GM10266 (cell line): ENCODE measurements around the gene LRRC26.

Experiments
- DNase-seq: peaks from one replicate; pipeline ENCODE4 v3.0.0; 2012; ENCODE audit errors: extremely low spot score
- CTCF ChIP-seq: IDR thresholded peaks from 2 replicates; pipeline ENCODE4 v1.5.1; 2012; ENCODE audit warnings: mild to moderate bottlenecking, low read depth; ENCODE audit not compliant: control insufficient read depth, insufficient read depth; ENCODE audit errors: missing control alignments

LRRC26 gene

GRCh38 chr9:137160054-137160425, 9.8 kb downstream of the LRRC26 start:
- DNase-seq, result no peak
- TF ChIP-seq CTCF, result no peak

- DNase-seq, result no peak
- TF ChIP-seq CTCF, result no peak
Measured at GRCh38 chr9:137159105-137160053, 10.5 kb downstream of the LRRC26 start.

DNA sequence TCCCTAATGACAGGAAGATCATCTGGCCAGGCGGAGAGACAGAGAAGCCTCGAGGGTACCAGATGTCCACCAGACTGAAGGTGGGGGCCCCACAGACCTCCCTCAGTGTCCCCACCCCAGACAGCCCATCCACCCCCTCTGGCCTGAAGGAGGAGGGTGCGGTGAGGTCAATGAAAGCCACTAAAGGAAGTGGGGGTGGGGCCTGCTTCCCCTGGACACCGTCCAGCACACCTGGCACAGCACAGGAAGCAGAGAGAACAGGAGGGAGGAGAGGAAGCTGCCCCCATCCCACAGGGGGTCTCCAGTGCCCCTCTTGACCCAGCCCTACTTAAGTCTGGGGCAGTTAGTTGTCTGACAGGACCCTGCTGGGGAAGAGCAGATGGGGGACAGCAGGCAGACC, 11.2 kb downstream of the LRRC26 start:
- DNase-seq, result no peak
- TF ChIP-seq CTCF, result no peak

DNA sequence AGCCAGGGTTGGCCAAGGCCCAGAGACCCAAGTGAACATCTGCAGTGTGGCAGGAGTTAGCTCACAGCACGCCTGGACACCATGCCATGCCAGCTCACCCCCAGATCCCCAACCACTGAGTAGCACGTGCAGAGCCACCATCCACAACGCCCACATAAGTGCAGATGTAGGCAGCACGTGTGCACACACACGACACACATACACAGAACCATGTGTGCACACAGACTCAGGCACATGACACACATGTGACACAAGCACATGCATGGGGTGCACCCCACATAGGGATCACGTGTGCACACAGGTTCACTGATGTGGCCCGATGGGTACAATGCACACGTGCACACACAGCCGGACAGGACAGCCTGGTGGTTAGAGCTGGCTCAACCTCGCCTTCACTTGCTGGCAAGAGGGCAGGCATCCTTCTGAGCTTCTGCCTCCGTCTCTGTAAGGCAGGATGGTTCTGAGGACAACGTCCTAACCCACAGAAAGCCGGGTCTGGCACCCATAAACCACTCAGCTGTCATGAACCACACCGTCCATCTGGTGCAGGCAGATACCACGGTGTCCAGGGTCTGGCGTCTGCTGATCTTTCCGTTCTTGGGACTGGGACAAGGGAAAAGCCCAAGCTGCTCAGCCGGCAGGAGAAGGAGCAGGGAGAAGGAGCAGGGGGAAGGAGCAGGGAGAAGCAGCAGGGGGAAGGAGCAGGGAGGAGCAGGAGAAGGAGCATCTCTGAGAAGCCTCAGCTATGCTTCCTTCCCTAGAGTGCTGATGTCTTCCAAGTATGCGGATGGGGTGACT, 12.0 kb downstream of the LRRC26 start:
- DNase-seq, result no peak
- no peak for TF ChIP-seq CTCF

DNA sequence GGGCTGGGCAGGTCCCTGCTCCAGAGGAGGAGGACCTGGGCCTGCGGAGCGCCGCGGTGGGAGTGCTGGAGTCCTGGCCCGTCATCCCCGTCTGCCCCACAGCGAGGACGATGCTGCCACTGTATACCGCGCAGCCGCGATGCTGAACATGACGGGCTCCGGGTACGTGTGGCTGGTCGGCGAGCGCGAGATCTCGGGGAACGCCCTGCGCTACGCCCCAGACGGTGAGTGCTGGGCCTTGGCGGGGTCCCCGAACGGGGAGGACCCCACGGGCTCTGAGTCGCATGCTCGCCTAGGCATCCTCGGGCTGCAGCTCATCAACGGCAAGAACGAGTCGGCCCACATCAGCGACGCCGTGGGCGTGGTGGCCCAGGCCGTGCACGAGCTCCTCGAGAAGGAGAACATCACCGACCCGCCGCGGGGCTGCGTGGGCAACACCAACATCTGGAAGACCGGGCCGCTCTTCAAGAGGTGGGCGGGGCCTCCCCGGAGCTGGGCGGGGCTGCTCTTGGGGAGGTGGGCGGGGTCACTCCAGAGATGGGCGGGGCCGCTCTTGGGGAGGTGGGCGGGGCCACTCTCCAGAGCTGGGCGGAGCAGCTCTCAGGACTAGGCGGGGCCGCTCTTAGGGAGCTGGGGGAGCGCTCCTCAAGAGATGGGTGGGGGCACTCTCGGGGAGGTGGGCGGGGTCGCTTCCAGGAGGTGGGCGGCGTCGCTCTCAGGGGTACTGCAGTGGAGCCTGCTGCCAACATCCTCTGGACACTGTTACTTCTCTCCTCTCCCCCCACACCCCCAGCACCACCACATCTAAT, 13.1 kb downstream of the LRRC26 start:
- peak; percentile 84 for DNase-seq
- no peak for TF ChIP-seq CTCF

- TF ChIP-seq CTCF, result no peak
- no peak for DNase-seq
Measured at GRCh38 chr9:137152844-137153405, 16.9 kb downstream of the LRRC26 start.
